Measurements from ENCODE around the gene PLCL2.

GRCh38 chr3:17132286-17133115, 247.7 kb downstream of the PLCL2 start:
- TF ChIP-seq POLR2A (IDR thresholded peaks at IDR 0.05; ENCODE audit: low read depth, low read length) (no peak), POLR2AphosphoS5 (IDR thresholded peaks at IDR 0.05; ENCODE audit: low read depth, low read length) (no peak), TAF1 (IDR thresholded peaks at IDR 0.05; ENCODE audit: borderline replicate concordance, low read depth, low read length) (no peak)
